Common myeloid progenitor, CD34-positive (primary cell): ENCODE data around the gene NR6A1.
A peak's percentile ranks its signal among the peaks of the same experiment; 100 is the strongest.

ENCODE experiments used
- CTCF ChIA-PET: fragments of 350-600 bp; sonication (Branson Sonifier 250); formaldehyde crosslinking; loops from one replicate; lab custom pipeline; 2021; ENCODE audit warnings: antibody characterized with exemption; lab: Charles Lee
- POLR2A ChIA-PET: fragments of 350-600 bp; sonication (Branson Sonifier 250); formaldehyde crosslinking; loops from one replicate; lab custom pipeline; 2021; ENCODE audit warnings: antibody characterized with exemption; lab: Charles Lee
- DNase-seq, 3 donors: peaks; one replicate each; pipeline versions ENCODE4 v3.0.0 to v3.0.0-alpha.2; 2013
- H3K27ac ChIP-seq, 2 experiments: 1 replicate in 1 of 2; 2 replicates in 1 of 2; pipeline ENCODE4 v1.7.0; 2013; ENCODE audit warnings: inconsistent platforms in 2 of 2, low read length in 2 of 2, mild to moderate bottlenecking in 2 of 2, low read depth in 1 of 2, moderate library complexity in 1 of 2; ENCODE audit not compliant: severe bottlenecking in 2 of 2, insufficient read depth in 1 of 2, poor library complexity in 1 of 2
- H3K27me3 ChIP-seq, 5 experiments: replicated peaks in 2 of 5; 1 replicate in 3 of 5; 2 replicates in 2 of 5; pipeline versions ENCODE4 v1.6.1 to v1.7.0; 2013; ENCODE audit warnings: low read length in 4 of 5, mild to moderate bottlenecking in 2 of 5, moderate library complexity in 2 of 5, inconsistent platforms in 1 of 5; ENCODE audit not compliant: insufficient read depth in 5 of 5, control insufficient read depth in 4 of 5
- H3K36me3 ChIP-seq, 4 experiments: 1 replicate in 2 of 4; 2 replicates in 2 of 4; pipeline versions ENCODE4 v1.6.1 to v1.7.0; 2013; ENCODE audit warnings: low read length in 3 of 4, control low read depth in 1 of 4, mild to moderate bottlenecking in 1 of 4; ENCODE audit not compliant: control insufficient read depth in 4 of 4, insufficient read depth in 4 of 4
- H3K4me1 ChIP-seq, 4 experiments: 1 replicate in 3 of 4; 2 replicates in 1 of 4; pipeline versions ENCODE4 v1.6.1 to v1.7.1; 2013; ENCODE audit warnings: low read length in 3 of 4, mild to moderate bottlenecking in 3 of 4, control low read depth in 1 of 4, inconsistent platforms in 1 of 4, moderate library complexity in 1 of 4; ENCODE audit not compliant: control insufficient read depth in 4 of 4, insufficient read depth in 4 of 4; ENCODE audit errors: control extremely low read depth in 1 of 4
- H3K4me3 ChIP-seq, 7 experiments: 1 replicate in 4 of 7; 2 replicates in 3 of 7; pipeline versions ENCODE4 v1.5.1 to v1.7.0; 2013; ENCODE audit warnings: mild to moderate bottlenecking in 7 of 7, low read length in 6 of 7, moderate library complexity in 6 of 7, inconsistent platforms in 2 of 7, low read depth in 2 of 7, control low read depth in 1 of 7; ENCODE audit not compliant: insufficient read depth in 4 of 7, control insufficient read depth in 1 of 7; ENCODE audit errors: extremely low read depth in 1 of 7
- H3K9me3 ChIP-seq, 5 experiments: 1 replicate in 4 of 5; 2 replicates in 1 of 5; pipeline versions ENCODE4 v1.6.1 to v1.7.1; 2013; ENCODE audit warnings: low read length in 4 of 5, mild to moderate bottlenecking in 2 of 5, inconsistent platforms in 1 of 5, low read depth in 1 of 5, moderate library complexity in 1 of 5; ENCODE audit not compliant: control insufficient read depth in 4 of 5, insufficient read depth in 2 of 5; ENCODE audit errors: control extremely low read depth in 1 of 5
- WGBS: methylation state at CpG from one replicate; pipeline ENCODE4 v1.1.5; 2013; ENCODE audit not compliant: insufficient coverage; 5-methylcytosine and 5-hydroxymethylcytosine counted together

The NR6A1 gene

GRCh38 chr9:124812441-124812876 is 41.3 kb upstream of the NR6A1 start:
- WGBS: 83% methylated on average over 1 of the region's 6 CpGs
- POLR2A ChIA-PET: no interaction called here

GRCh38 chr9:124810663-124811355 is 39.7 kb upstream of the NR6A1 start:
- Histone ChIP-seq H3K27me3 (no peaks in the 10 kb centered on the region), H3K9me3 (no peaks in the 10 kb centered on the region), H3K4me3 (no peak overlapping the region), H3K27ac (no peak overlapping the region), H3K4me1 (peaks cover 0 to 3% (median 0%) of the 10 kb centered on the region in 4 experiments), H3K36me3 (no peaks in the 10 kb centered on the region)
- CTCF ChIA-PET: interaction anchor here (0.6 to 1.9 kb wide), 4 partner anchors 8 to 35 kb away, joined by 3 to 4 read pairs (median 3); no protein-coding TSS in a partner anchor
- POLR2A ChIA-PET: no interaction called here
- 93% methylated on average over 5 of the region's 12 CpGs for WGBS
- no peak for DNase-seq

More at GRCh38 chr9:124812441-124812876, 41.3 kb upstream of the NR6A1 start:
- Histone ChIP-seq H3K27ac (no peak overlapping the region), H3K4me1 (peaks cover 0 to 3% (median 0%) of the 10 kb centered on the region in 4 experiments), H3K4me3 (no peak overlapping the region), H3K9me3 (no peaks in the 10 kb centered on the region), H3K27me3 (no peaks in the 10 kb centered on the region), H3K36me3 (no peaks in the 10 kb centered on the region)
- CTCF ChIA-PET: interaction anchor here (1.1 to 1.9 kb wide), 4 partner anchors 15 to 48 kb away, joined by 3 to 5 read pairs (median 4); partner anchors contain the start of gene WDR38
- peak; percentile 19 to 73 (median 68) for DNase-seq

- DNase-seq: no peak
- Histone ChIP-seq H3K27me3 (no peaks in the 10 kb centered on the region), H3K9me3 (no peaks in the 10 kb centered on the region), H3K4me1 (peaks cover 0 to 3% (median 0%) of the 10 kb centered on the region in 4 experiments), H3K4me3 (no peak overlapping the region), H3K27ac (no peak overlapping the region), H3K36me3 (no peaks in the 10 kb centered on the region)
- CTCF ChIA-PET: interaction anchor here (1.2 kb wide), 1 partner anchor 34 kb away, joined by 3 read pairs; no protein-coding TSS in a partner anchor
- POLR2A ChIA-PET: no interaction called here
- 98% methylated on average over 51 of the region's 60 CpGs for WGBS
Measured at GRCh38 chr9:124809741-124810500, 38.8 kb upstream of the NR6A1 start.

- no peak overlapping the region for H3K4me3 ChIP-seq
- no peaks in the 10 kb centered on the region for H3K36me3 ChIP-seq
- CTCF ChIA-PET: interaction anchor here (1.3 to 1.7 kb wide), 3 partner anchors 10 to 43 kb away, joined by 3 to 5 read pairs (median 3); no protein-coding TSS in a partner anchor
- H3K27me3 ChIP-seq: no peaks in the 10 kb centered on the region
- DNase-seq: no peak
- H3K27ac ChIP-seq: no peak overlapping the region
- H3K4me1 ChIP-seq: peaks cover 0 to 3% (median 0%) of the 10 kb centered on the region in 4 experiments
- 96% methylated on average over 6 of the region's 6 CpGs for WGBS
- POLR2A ChIA-PET: no interaction called here
- no peaks in the 10 kb centered on the region for H3K9me3 ChIP-seq
Measured at GRCh38 chr9:124809211-124809610, 38.1 kb upstream of the NR6A1 start.

GRCh38 chr9:124808246-124808956 is 37.3 kb upstream of the NR6A1 start:
- no peak overlapping the region for H3K4me3 ChIP-seq
- peaks cover 0 to 3% (median 0%) of the 10 kb centered on the region in 4 experiments for H3K4me1 ChIP-seq
- no peak for DNase-seq
- no peaks in the 10 kb centered on the region for H3K36me3 ChIP-seq
- H3K9me3 ChIP-seq: no peaks in the 10 kb centered on the region
- over 99% methylated on average over 12 of the region's 12 CpGs for WGBS
- H3K27ac ChIP-seq: no peak overlapping the region
- ChIA-PET POLR2A (no interaction called here), CTCF (interaction anchor here (1.1 to 1.7 kb wide), 4 partner anchors 11 to 44 kb away, joined by 3 to 5 read pairs (median 4); no protein-coding TSS in a partner anchor)
- H3K27me3 ChIP-seq: no peaks in the 10 kb centered on the region

GRCh38 chr9:124805186-124805585 is 34.1 kb upstream of the NR6A1 start:
- DNase-seq: no peak
- H3K36me3 ChIP-seq: no peaks in the 10 kb centered on the region
- ChIA-PET CTCF (no interaction called here), POLR2A (no interaction called here)
- no peaks in the 10 kb centered on the region for H3K9me3 ChIP-seq
- H3K27me3 ChIP-seq: no peaks in the 10 kb centered on the region
- no peak overlapping the region for H3K27ac ChIP-seq
- peaks cover 0 to 13% (median 5%) of the 10 kb centered on the region in 4 experiments for H3K4me1 ChIP-seq
- 100% methylated on average over 2 of the region's 4 CpGs for WGBS
- no peak overlapping the region for H3K4me3 ChIP-seq
